ENCODE data around the gene PLA2G4B. TPM values are rescaled to one million over a fixed set of nuclear protein-coding genes. Genes with fewer than 3 reads are reported as not detected.

The PLA2G4B gene
- total and polyA plus RNA-seq, 2 experiments from 2014 or later: 2.7 to 19.6 TPM

GRCh38 chr15:41834096-41834495, 4.6 kb upstream of the PLA2G4B start:
- WGBS (ENCODE audit: low lambda C conversion rate, missing lambda C conversion rate): 81% methylated on average over 3 of the region's 3 CpGs
- H2AFZ ChIP-seq: no peak overlapping the region
- no peaks in the 10 kb centered on the region for H3K9me3 ChIP-seq (ENCODE audit: low read depth)
- H3K9me2 ChIP-seq (replicated peaks; ENCODE audit: insufficient read depth): no peaks in the 10 kb centered on the region
- no peaks in the 10 kb centered on the region for H4K20me1 ChIP-seq (ENCODE audit: insufficient read depth, poor library complexity, severe bottlenecking)
- no peak for DNase-seq (ENCODE audit: low spot score)
- no peak for TF ChIP-seq EZH2phosphoT487 (IDR thresholded peaks at IDR 0.05; ENCODE audit: low read depth, severe bottlenecking, unreplicated experiment)
- TF ChIP-seq CTCF (IDR thresholded peaks at IDR 0.05; ENCODE audit: poor library complexity): no peak
- no peak for TF ChIP-seq EZH2 (IDR thresholded peaks at IDR 0.05; ENCODE audit: borderline replicate concordance)
- no peak overlapping the region for H3K4me2 ChIP-seq
- H3K27ac ChIP-seq: no peak overlapping the region
- no peak overlapping the region for H3K4me3 ChIP-seq
- peaks cover 6% of the 10 kb centered on the region for H3K4me1 ChIP-seq (ENCODE audit: insufficient read depth)
- peaks cover 5% of the 10 kb centered on the region for H3K79me2 ChIP-seq
- no peaks in the 10 kb centered on the region for H3K27me3 ChIP-seq
- H3K36me3 ChIP-seq (replicated peaks; ENCODE audit: insufficient read depth, low read depth): no peaks in the 10 kb centered on the region

- H4K20me1 ChIP-seq (ENCODE audit: insufficient read depth, poor library complexity, severe bottlenecking): no peaks in the 10 kb centered on the region
- TF ChIP-seq EZH2phosphoT487 (IDR thresholded peaks at IDR 0.05; ENCODE audit: low read depth, severe bottlenecking, unreplicated experiment): no peak
- no peak for TF ChIP-seq EZH2 (IDR thresholded peaks at IDR 0.05; ENCODE audit: borderline replicate concordance)
- TF ChIP-seq CTCF (IDR thresholded peaks at IDR 0.05; ENCODE audit: poor library complexity): no peak
- H3K4me2 ChIP-seq: no peak overlapping the region
- H3K4me3 ChIP-seq: no peak overlapping the region
- WGBS (ENCODE audit: low lambda C conversion rate, missing lambda C conversion rate): 97% methylated on average over 6 of the region's 6 CpGs
- H3K79me2 ChIP-seq: no peaks in the 10 kb centered on the region
- H3K9me3 ChIP-seq (ENCODE audit: low read depth): no peaks in the 10 kb centered on the region
- no peaks in the 10 kb centered on the region for H3K36me3 ChIP-seq (replicated peaks; ENCODE audit: insufficient read depth, low read depth)
- no peak overlapping the region for H2AFZ ChIP-seq
- H3K27me3 ChIP-seq: no peaks in the 10 kb centered on the region
- no peak for DNase-seq (ENCODE audit: low spot score)
- no peaks in the 10 kb centered on the region for H3K4me1 ChIP-seq (ENCODE audit: insufficient read depth)
- no peak overlapping the region for H3K27ac ChIP-seq
- H3K9me2 ChIP-seq (replicated peaks; ENCODE audit: insufficient read depth): no peaks in the 10 kb centered on the region
These were observed 2.6 kb upstream of the PLA2G4B start for GRCh38 chr15:41836073-41836472.

GRCh38 chr15:41836713-41837454, 1.8 kb upstream of the PLA2G4B start:
- H3K27ac ChIP-seq: no peak overlapping the region
- H3K4me1 ChIP-seq (ENCODE audit: insufficient read depth): no peaks in the 10 kb centered on the region
- no peaks in the 10 kb centered on the region for H3K9me3 ChIP-seq (ENCODE audit: low read depth)
- no peak overlapping the region for H3K4me2 ChIP-seq
- no peaks in the 10 kb centered on the region for H3K9me2 ChIP-seq (replicated peaks; ENCODE audit: insufficient read depth)
- H3K79me2 ChIP-seq: no peaks in the 10 kb centered on the region
- H4K20me1 ChIP-seq (ENCODE audit: insufficient read depth, poor library complexity, severe bottlenecking): no peaks in the 10 kb centered on the region
- no peak overlapping the region for H3K4me3 ChIP-seq
- no peaks in the 10 kb centered on the region for H3K27me3 ChIP-seq
- 98% methylated on average over 22 of the region's 23 CpGs for WGBS (ENCODE audit: low lambda C conversion rate, missing lambda C conversion rate)
- DNase-seq (ENCODE audit: low spot score): no peak
- H3K36me3 ChIP-seq (replicated peaks; ENCODE audit: insufficient read depth, low read depth): no peaks in the 10 kb centered on the region
- TF ChIP-seq EZH2 (IDR thresholded peaks at IDR 0.05; ENCODE audit: borderline replicate concordance) (no peak), EZH2phosphoT487 (IDR thresholded peaks at IDR 0.05; ENCODE audit: low read depth, severe bottlenecking, unreplicated experiment) (no peak), CTCF (IDR thresholded peaks at IDR 0.05; ENCODE audit: poor library complexity) (no peak)
- no peak overlapping the region for H2AFZ ChIP-seq
